Activated gamma-delta T cell (primary cell): ENCODE measurements around the gene ZNF420.

Source experiments
- DNase-seq: peaks from one replicate; lab custom pipeline; 2025; lab: John Stamatoyannopoulos, UW

Gene ZNF420

GRCh38 chr19:37148214-37148613, 70.0 kb downstream of the ZNF420 start:
- DNase-seq: no peak

GRCh38 chr19:37160153-37160552, 81.9 kb downstream of the ZNF420 start:
- no peak for DNase-seq

- no peak for DNase-seq
Measured at GRCh38 chr19:37165635-37166034, 87.4 kb downstream of the ZNF420 start.

DNA sequence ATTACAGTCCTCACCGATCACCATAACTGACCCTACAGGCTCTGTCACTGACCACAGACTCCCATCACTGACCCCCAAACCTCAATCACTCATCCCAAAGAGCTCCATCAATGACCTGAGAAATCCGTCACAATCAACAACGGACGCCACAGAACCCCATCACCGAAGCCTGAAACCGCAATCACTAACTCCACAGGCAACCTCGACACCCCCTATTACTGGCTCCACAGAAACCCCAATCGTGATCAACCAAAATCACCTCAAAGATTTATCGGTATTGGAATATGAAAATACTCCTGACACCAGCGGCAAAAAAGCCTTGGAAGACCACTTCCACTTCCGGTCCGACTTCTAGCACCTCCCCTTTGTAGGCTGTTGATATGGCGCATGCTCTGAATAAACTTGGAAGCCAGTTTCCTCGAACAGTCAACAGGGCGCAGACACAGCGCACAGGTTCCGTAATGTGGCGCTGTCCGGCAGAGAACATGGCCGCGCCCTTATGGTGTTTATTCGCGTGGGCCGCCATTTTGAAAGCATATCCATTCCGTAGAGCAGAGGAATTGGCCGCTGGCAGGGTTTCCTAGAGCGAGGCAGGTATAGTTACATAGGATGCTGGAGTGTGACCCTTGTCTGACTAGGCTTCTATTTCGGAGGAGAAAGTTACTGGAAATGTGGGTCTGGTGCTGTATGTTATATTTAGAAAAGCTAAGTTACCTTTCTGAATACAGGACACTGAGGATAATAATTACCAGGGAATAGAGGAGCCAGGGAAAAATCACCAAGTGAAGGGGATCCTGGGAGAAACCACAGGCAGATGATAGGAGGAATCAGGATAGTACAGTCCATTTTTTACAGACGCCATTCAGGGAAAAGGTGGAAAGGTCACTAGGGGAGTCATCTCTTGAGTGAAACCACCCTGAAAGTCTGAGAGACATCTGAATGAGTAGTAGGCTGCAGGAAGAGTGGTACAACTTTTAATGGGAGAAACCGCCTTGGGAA, 94.4 kb downstream of the ZNF420 start, which contains the start of gene ZNF585A:
TSS of gene ZNF585A (minus strand) at position 328 of the 999 bp plus-strand sequence. CDS start 2,785 bp downstream, outside the sequence.
- peak; percentile 55 for DNase-seq
